ENCODE measurements around the gene TBC1D16. TPM values are rescaled to one million over a fixed set of nuclear protein-coding genes. Genes with fewer than 3 reads are reported as not detected.

TBC1D16 gene
- total RNA-seq, 6 experiments from 2014 or later = 5.8 to 21.0 (median 14.4) TPM

GRCh38 chr17:79955167-79955549, 80.5 kb downstream of the TBC1D16 start:
- no peaks in the 10 kb centered on the region for H3K27me3 ChIP-seq
- no peak overlapping the region for H3K4me3 ChIP-seq
- no peaks in the 10 kb centered on the region for H3K36me3 ChIP-seq
- WGBS (ENCODE audit: insufficient coverage, low coverage, low lambda C conversion rate, missing lambda C conversion rate) = 88% methylated on average over 6 of the region's 10 CpGs
- peaks cover 0 to 9% (median 0%) of the 10 kb centered on the region in 4 donors for H3K4me1 ChIP-seq
- H3K9me3 ChIP-seq = no peaks in the 10 kb centered on the region
- intact Hi-C loops (cut with DNase I) = no loop called here
- DNase-seq = peak in 2 of 3 donors; percentile 26 to 29
- no peak for TF ChIP-seq POLR2A (IDR thresholded peaks at IDR 0.05)
- no peak for ATAC-seq
- no peak overlapping the region for H3K27ac ChIP-seq

DNA sequence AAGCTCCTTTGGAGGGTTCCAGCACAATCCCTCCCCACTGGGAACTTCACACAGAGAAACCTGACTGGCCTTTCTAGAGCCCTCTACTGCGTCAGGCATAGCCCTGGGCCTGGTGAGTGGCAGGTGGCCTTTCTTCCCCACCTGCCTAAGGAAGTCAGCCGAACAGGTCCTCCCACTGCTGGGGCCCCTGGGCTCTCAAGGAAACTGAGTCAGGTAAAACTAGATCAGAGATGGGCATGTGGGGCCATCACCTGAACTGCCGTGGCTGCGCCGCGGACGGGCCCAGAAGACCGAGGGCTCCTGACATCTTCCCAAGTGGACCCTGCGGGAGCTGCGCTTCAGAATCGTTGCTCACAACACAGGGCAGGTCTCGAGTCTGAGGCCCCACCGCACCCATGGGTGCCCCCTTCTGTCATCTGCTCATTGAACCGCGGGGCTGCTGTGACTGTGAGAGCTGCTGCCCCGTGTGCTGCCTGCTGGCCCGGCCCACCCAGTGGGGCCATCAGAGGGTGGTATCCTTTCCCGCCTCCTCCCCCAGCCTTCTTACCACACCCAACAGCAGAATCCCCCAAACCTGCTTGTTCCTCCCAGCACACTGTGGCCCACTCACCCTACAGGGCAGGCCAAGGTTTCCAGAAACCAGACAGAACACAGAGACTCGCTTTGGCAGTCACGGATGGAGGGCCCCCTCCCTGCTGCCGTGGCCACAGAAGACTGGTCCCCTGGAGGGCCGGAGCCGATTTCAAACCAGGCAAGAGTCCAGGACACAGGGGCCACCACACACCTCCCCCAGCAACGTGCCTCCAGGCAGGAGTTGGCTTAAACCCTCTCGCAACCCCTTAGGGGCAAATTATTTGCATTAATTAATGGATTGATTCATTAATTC, 81.1 kb downstream of the TBC1D16 start:
- Histone ChIP-seq H3K27me3 (no peaks in the 10 kb centered on the region), H3K4me3 (no peak overlapping the region), H3K4me1 (peaks cover 0 to 3% (median 0%) of the 10 kb centered on the region in 4 donors), H3K9me3 (no peaks in the 10 kb centered on the region), H3K27ac (no peak overlapping the region), H3K36me3 (peaks cover 0 to 3% (median 0%) of the 10 kb centered on the region in 4 donors)
- ATAC-seq (no peak), DNase-seq (peak in 2 of 3 donors; percentile 36 to 38)
- TF ChIP-seq, protein P1, sequence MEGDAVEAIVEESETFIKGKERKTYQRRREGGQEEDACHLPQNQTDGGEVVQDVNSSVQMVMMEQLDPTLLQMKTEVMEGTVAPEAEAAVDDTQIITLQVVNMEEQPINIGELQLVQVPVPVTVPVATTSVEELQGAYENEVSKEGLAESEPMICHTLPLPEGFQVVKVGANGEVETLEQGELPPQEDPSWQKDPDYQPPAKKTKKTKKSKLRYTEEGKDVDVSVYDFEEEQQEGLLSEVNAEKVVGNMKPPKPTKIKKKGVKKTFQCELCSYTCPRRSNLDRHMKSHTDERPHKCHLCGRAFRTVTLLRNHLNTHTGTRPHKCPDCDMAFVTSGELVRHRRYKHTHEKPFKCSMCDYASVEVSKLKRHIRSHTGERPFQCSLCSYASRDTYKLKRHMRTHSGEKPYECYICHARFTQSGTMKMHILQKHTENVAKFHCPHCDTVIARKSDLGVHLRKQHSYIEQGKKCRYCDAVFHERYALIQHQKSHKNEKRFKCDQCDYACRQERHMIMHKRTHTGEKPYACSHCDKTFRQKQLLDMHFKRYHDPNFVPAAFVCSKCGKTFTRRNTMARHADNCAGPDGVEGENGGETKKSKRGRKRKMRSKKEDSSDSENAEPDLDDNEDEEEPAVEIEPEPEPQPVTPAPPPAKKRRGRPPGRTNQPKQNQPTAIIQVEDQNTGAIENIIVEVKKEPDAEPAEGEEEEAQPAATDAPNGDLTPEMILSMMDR (IDR thresholded peaks at IDR 0.05) = no peak
- no peak for TF ChIP-seq POLR2A (IDR thresholded peaks at IDR 0.05)
- intact Hi-C loops (cut with DNase I) = no loop called here
- WGBS (ENCODE audit: insufficient coverage, low coverage, low lambda C conversion rate, missing lambda C conversion rate) = 93% methylated on average over 6 of the region's 25 CpGs

- no peak for TF ChIP-seq POLR2A (IDR thresholded peaks at IDR 0.05)
- TF ChIP-seq, protein P1 (IDR thresholded peaks at IDR 0.05) = no peak
- intact Hi-C loops (cut with DNase I) = no loop called here
- DNase-seq = peak in 1 of 3 donors; percentile 8
These were observed 82.3 kb downstream of the TBC1D16 start for GRCh38 chr17:79953335-79953734.

DNA sequence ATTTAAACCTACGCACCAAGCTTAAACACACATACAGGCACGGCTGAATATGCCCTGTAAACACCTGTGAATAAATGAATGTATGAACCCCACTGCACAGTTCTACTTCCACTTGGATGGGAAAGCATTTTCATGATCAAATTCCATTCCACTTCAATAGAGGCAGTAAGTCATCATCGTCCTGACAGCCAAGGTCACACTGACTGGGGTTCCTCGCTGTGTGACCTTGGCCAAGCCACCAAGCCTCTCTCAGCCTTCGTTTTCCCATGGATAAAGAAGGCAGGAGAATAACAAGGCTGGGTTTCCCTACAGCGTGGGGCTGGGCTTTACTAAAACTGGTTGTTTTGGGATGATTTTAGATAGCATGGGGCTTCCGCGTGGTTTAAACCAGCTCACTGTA, 82.8 kb downstream of the TBC1D16 start:
- 76% methylated on average over 5 of the region's 8 CpGs for WGBS (ENCODE audit: insufficient coverage, low coverage, low lambda C conversion rate, missing lambda C conversion rate)
- peak in 2 of 3 donors; percentile 5 to 10 for DNase-seq
- Histone ChIP-seq H3K27ac (no peak overlapping the region), H3K4me1 (no peaks in the 10 kb centered on the region), H3K9me3 (no peaks in the 10 kb centered on the region), H3K36me3 (peaks cover 0 to 9% (median 0%) of the 10 kb centered on the region in 4 donors), H3K4me3 (no peak overlapping the region), H3K27me3 (no peaks in the 10 kb centered on the region)
- intact Hi-C loops (cut with DNase I) = no loop called here
- ATAC-seq = no peak
- TF ChIP-seq, protein P1 (IDR thresholded peaks at IDR 0.05) = no peak
- TF ChIP-seq POLR2A (IDR thresholded peaks at IDR 0.05) = no peak

More at GRCh38 chr17:79953335-79953734, 82.3 kb downstream of the TBC1D16 start:
- Histone ChIP-seq H3K36me3 (peaks cover 0 to 8% (median 0%) of the 10 kb centered on the region in 4 donors), H3K27me3 (no peaks in the 10 kb centered on the region), H3K9me3 (no peaks in the 10 kb centered on the region), H3K4me1 (no peaks in the 10 kb centered on the region), H3K4me3 (no peak overlapping the region), H3K27ac (no peak overlapping the region)
- ATAC-seq = no peak

DNA sequence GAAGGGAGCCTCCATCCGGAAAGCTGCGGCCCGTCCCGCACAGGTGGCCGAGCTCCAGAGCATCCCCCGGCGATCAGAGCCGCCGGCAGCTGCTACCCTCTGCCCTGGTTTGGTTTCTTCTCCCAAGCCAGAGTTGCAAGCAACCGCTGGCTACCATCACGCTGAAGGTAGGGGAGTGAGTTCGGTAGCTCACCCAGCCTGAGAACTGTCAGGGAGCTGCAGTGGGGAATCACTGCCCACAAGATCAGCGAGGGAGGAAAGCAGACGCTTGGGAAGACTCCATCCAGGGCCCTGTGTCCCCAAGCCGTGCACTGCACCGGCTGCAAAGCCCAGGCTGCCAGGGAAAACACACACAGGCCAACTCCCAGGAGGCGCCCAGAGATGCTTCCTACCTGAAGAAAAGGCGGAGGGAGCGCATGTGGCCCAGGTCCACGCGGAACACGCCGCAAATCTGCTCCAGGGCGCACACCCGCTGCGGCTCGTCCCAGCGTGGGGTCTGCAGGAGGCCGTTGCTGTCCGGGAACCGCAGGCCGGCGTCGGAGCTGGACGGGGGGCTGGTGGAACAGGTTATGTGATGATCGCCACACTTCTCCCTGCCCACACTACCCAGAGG, 83.3 kb downstream of the TBC1D16 start:
- H3K4me1 ChIP-seq = no peaks in the 10 kb centered on the region
- H3K9me3 ChIP-seq = no peaks in the 10 kb centered on the region
- peaks cover 0 to 9% (median 2%) of the 10 kb centered on the region in 4 donors for H3K36me3 ChIP-seq
- DNase-seq (peak; percentile 9 to 46 (median 40)), ATAC-seq (peak in 1 of 4 donors; percentile 12)
- no peak overlapping the region for H3K27ac ChIP-seq
- TF ChIP-seq POLR2A (IDR thresholded peaks at IDR 0.05) = no peak
- TF ChIP-seq, protein P1 (IDR thresholded peaks at IDR 0.05) = no peak
- H3K4me3 ChIP-seq = no peak overlapping the region
- intact Hi-C loops (cut with DNase I) = no loop called here
- WGBS (ENCODE audit: insufficient coverage, low coverage, low lambda C conversion rate, missing lambda C conversion rate) = 69% methylated on average over 9 of the region's 36 CpGs
- H3K27me3 ChIP-seq = no peaks in the 10 kb centered on the region

Measured in right lobe of liver (tissue), 6 donors.